Activated CD4-positive, CD25-positive, alpha-beta regulatory T cell treated with anti-CD3 and anti-CD28 coated beads, Interleukin-2, amount 50 U/mL, for 24 hours (primary cell): ENCODE results near the gene GMPPB.
A peak's percentile ranks its signal among the peaks of the same experiment; 100 is the strongest.
"Not testable (repeated sequence)": the region's sequence is repeated elsewhere in the genome, so short reads cannot be mapped to it uniquely, and the experiment has no call there.

Source experiments
- ATAC-seq, 2 donors: fragments of 150-1000 bp; cut with Tn5 transposase; one replicate each; pipeline ENCODE4 v1.10.0; 2021; ENCODE audit warnings: mild to moderate bottlenecking in 1 of 2, moderate library complexity in 1 of 2

The GMPPB gene

DNA sequence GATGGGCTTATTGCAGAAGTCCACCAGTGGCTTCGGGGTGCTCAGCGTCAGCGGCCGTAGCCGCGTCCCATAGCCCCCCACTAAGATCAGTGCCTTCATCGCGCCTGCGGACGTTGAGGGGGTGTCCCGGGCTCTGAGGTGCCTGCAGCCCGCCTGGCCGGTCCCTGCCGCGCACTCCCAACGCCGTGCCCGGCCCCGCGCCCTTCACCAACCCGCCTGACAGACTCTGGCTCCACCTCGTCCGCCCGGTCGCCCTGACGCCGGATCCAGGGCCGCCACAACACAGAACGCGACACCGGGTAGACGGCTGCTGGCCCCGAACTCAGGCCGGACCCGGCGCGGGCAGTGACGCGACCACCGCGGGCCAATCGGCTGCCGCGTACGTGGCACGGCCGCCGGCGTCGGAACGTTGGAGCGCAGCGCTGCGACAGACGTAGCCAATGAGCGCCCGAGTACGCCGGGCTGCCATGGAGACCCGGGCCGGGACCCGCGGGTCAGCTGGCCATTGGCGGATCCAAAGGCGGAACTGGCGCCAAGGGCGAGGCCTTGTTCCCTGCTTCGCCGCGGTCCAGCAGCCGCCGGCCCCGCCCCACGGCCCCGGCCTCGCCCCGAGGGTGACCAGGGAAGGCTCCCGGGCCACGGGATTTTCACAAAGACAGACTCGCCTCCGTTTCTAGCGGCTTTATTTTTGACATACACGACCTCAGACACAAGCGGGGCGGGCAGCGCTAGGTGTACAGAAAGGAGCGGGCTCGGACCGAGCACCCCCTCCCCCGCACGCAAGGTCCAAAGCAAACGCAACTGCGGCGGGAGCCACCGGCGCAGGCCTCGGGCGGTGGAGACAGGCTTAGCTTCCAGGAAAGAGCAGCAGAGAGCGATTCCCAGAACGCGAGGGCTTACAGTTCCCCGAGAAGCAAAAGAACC, at the start of gene GMPPB:
Gene GMPPB, minus strand, starts transcription at position 324 of the 924 bp plus-strand sequence. Its CDS starts 225 bp downstream, at position 99.
- peak; percentile 86 to 87 for ATAC-seq

DNA sequence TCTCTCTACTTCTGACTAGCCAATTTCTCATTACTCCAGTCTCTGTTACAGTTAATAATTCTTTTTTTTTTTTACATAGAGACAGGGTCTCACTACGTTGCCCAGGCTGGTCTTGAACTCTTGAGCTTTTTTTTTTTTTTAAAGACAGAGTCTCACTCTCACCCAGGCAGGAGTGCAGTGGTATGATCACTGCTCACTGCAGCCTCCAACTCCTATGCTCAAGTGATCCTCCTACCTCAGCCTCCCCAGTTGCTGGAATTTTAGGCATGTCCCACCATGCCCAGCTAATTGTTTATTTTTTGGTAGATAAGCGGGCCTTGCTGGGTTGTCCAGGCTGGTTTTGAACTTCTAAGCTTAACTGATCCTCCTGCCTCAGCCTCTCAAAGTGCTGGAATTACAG, 49.0 kb upstream of the GMPPB start:
- no peak for ATAC-seq

DNA sequence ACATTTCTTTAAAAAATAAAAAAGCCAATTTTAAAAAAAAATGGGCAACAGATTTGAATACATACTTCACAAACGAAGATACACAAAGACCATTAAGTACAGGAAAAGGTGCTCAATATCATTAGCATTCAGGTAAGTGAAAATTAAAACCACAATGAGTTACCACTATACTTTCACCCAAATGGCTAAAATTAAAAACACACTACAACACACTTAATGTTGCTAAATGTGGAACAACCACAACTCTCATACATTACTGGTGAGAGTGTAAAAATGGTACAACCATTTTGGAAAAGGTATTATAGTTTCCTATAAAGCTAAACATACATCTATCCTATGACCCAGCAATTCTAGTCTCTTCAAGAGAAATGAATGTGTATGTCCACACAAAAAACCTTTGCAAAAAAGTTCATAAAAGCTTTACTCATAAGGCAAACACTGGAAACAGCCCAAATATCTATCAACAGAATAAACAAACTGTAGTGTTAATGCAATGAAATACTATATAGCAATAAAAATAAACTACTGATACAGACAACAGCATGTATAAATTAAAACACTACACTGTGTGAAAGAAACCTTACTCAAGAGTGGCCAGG, 47.7 kb upstream of the GMPPB start:
- no peak for ATAC-seq

DNA sequence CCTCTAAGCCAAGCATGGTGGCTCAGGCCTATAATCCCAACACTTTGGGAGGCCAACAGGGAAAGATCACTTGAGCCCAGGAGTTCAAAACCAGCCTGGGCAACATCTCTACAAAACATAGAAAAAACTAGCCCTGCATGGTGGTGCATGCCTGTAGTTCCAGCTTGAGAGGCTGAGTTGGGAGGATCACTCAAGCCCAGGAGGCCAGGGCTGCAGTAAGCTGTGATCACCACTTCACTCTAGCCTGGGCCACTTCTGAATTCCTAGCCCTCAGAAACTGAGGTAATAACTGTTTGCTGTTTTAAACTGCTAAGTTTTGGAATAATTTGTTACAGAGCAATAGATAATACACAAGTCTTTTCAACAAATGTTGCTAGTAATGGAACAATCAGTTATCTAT, 46.2 kb upstream of the GMPPB start:
- no peak for ATAC-seq

DNA sequence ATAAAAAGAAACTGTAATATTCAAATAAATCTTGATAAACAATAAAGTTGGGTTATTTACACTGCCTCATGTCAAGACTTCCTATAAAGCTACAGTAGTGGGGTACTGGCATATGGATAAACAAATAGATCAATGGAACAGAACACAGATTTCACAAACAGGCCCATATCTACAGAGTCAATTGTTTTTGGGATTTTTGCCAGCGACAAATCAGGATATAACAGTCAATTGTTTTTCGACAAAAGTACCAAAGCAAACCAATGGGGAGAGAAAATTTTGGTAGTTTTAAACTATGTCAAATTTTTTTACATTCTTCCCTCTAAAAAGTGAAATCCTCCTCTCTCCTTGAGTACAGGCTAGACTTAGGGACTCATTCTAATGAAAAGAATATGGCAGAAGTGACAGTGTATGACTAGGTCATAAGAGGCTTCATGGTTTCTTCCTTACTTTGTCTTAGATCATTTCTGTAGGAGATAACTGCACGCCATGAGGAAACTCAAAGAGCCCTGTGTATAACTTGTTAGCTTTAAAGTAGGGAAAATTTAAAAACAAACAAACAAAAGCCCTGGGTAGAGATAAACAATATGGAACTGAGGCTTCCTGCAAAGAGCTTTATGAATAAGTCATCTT, 45.6 kb upstream of the GMPPB start:
- ATAC-seq, result peak in 1 of 2 donors; percentile 66

- no peak for ATAC-seq
Measured at GRCh38 chr3:49763981-49764380, 40.2 kb upstream of the GMPPB start.

GRCh38 chr3:49761661-49762060, 37.9 kb upstream of the GMPPB start:
- ATAC-seq, result no peak

- no peak for ATAC-seq
Measured at GRCh38 chr3:49759226-49759625, 35.5 kb upstream of the GMPPB start.

DNA sequence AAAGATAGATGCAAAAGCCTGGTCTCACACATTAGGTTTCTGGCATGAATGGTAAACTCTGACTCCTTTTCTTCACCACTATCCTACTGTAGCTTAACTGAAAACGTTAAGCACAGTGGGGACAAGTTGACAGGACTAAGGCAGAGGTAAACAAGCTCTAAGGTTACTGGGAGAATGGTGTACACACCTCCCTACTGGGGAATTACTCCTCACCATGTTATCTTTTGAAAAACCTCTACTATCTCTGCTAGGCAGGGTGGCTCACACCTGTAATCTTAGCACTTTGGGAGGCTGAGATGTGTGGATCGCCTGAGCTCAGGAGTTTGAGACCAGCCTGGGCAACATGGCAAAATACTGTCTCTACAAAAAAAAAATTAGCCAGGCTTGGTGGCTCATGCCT, 33.4 kb upstream of the GMPPB start:
- no peak for ATAC-seq

DNA sequence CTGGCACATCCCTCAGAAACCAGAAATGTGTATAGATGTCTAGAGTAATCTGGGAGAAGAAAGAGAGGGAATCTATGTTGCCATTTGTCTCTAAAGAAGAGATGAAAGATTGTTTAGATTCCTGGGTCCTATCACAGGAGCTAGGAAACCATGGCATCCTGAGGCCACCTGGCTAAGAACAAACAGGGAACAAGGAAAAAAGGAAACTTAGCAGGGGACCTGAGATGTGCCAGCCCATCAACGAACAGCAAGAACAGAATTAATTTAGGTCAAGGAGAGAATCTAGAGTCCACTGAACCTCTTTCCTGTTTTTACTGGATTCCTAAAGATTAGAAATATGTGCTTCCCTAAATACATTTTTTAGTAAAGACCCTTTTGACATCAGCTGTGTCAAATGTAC, 32.3 kb upstream of the GMPPB start:
- no peak for ATAC-seq

- ATAC-seq, result no peak
Measured at GRCh38 chr3:49754536-49754935, 30.8 kb upstream of the GMPPB start.

- no peak for ATAC-seq
Measured at GRCh38 chr3:49751501-49751900, 27.8 kb upstream of the GMPPB start.

DNA sequence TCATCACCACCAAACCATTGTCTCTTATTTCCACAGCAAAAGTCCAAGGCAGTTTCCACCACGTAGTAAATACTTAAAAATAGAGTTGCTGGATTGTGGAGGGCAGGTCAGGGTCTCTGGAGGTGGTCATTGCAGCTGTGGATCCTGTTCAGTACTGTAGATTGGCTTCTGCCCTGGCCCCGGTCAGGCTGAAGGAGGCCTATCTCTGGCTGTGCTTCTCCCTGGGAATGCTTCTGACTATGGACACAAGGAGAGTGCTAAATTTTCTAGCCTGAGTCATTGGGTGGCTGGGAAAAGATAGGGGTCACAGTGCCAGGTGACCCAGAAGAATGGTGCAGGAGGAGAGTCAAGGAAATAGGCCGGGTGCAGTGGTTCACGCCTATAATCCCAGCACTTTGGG, 26.3 kb upstream of the GMPPB start:
- no peak for ATAC-seq

DNA sequence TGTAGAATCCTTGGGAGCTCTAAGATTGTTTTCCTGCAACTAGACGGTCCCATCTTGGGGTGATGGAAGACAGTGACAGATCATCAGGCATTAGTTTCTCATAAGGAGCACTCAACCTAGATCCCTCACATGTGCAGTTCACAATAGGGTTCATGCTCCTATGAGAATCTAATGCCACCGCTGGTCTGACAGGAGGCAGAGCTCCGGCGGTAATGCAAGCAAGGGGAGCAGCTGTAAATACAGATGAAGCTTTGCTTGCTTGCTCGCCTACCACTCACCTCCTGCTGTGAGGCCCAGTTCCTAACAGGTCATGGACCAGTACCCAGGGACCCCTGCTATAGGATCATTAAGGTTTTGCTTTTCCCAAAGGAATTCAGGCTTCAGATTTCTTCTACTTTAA, 25.1 kb upstream of the GMPPB start:
- not testable (repeated sequence) for ATAC-seq

GRCh38 chr3:49747792-49748480, 24.2 kb upstream of the GMPPB start:
- no peak for ATAC-seq

GRCh38 chr3:49745986-49746385, 22.2 kb upstream of the GMPPB start:
- ATAC-seq, result no peak

DNA sequence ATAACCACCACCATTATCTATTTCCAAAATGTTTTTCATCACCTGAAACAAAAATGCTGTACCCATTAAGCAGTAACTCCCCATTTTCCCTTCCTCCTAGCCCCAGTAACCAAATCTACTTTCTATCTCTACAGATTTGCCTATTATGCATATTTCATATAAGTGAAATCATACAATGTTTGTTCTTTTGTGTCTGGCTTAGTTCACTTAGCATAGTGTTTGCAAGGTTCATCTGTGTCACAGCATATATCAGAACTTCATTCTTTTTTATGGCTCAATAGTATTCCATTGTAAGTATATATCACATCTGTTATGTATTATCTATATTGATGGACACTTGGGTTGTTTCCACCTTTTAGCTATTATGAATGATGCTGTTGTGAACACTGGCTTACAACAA, 16.7 kb upstream of the GMPPB start:
- no peak for ATAC-seq

- no peak for ATAC-seq
Measured at GRCh38 chr3:49738067-49738713, 14.4 kb upstream of the GMPPB start.

DNA sequence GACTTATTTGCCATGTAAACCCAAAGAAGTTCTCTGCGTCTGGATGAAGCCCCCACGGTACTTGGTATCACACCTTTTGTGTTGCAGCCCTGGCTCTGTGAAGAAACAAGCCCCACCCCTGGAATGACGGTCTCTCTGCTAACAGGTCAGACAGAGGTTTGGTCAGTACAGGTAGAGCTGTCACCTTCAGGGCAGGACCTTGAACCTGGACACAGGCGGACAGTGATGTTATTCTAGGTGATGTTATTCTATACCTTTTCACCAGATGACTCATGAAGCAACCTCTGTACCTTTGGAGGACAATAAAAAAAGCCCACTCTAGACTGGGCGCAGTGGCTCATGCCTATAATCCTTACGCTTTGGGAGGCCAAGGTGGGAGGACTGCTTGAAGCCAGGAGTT, 11.0 kb upstream of the GMPPB start:
- no peak for ATAC-seq

DNA sequence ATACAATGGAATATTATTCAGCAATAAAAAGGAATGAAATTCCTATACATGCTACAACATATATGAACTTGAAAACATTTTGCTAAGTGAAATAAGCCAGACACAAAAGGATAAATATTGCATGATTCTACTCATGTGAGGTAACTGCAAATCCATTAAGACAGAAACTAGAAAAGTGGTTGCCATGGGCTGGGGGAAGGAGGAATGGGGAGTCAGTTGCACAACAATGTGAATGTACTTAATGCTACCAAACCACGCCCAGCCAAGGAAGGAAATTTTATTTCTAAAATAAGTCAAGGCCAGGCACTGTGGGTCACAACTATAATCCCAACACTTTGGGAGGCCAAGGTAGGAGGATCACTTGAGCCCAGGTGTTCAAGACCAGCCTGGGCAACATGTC, 9.8 kb upstream of the GMPPB start:
- no peak for ATAC-seq

GRCh38 chr3:49732597-49732996, 8.8 kb upstream of the GMPPB start:
- ATAC-seq, result no peak

DNA sequence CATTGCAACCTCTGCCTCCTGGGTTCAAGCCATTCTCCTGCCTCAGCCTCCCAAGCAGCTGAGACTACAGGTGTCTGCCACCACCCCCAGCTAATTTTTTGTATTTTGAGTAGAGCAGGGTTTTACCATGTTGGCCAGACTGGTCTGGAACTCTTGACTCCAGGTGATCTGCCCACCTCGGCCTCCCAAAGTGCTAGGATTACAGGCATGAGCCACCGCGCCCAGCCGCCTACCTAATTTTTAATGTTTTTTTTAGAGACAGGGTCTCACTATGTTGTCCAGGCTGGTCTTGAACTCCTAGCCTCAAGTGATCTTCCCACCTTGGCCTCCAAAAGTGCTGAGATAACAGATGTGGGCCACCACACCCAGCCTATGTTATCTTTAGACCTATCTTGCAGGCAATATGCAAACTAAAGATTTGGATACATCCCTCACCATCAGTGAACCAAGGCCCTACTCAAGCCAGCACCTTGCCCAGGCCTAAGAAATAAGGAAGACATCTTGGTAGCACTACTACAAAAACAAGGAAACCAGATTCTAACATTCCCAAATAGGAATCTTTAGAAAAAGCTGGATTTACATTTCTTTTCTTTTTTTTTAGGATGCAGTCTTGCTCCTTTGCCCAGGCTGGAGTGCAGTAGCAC, 6.3 kb upstream of the GMPPB start:
- no peak for ATAC-seq
